Frontal cortex (tissue), 4 donors: ENCODE measurements around the gene EQTN. TPM values are rescaled to one million over a fixed set of nuclear protein-coding genes. Genes with fewer than 3 reads are reported as not detected.
A peak's percentile ranks its signal among the peaks of the same experiment; 100 is the strongest.
"Not testable (repeated sequence)": the region's sequence is repeated elsewhere in the genome, so short reads cannot be mapped to it uniquely, and the experiment has no call there.

Experiments used
- DNase-seq, 2 donors: peaks; one replicate each; pipeline ENCODE4 v3.0.0; 2012; ENCODE audit warnings: low spot score in 2 of 2
- FAIRE-seq: peaks from 2 replicates; lab custom pipeline; 2012; peaks lifted over from hg19 to GRCh38; lab: Jason Lieb, UNC
- total RNA-seq: library from RNA; depleted of rRNA; stranded (reverse); fragments of >200 nt; gene quantifications from one replicate; pipeline ENCODE4 v1.2.3, GENCODE V29; 2014
- donor health status: control.
- donor health status: control.
- donor health status: control.

EQTN gene
- total RNA-seq, 1 donor from 2014 or later, result 1.6 TPM

DNA sequence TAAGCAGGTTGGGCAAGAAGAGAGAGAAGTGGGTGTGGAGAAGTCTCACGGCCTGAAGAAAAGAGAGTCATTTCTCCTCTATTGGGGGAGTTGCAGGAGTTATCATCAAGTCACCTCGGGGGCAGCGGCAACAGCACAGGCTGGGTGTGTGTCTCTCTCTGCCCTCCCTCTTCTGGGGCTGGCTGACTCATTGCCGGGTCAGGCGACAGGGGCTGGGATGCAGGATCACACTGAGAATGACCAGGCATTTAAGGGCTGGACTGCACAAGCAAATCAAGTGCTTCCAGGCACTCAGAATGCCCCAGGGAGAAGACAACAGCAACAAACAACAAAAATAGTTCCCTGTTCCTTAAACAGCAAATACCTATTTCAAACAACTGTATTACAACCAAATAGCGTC is 6.3 kb upstream of the EQTN start:
- DNase-seq (peak in 1 of 2 donors; percentile 10), FAIRE-seq (no peak)

DNA sequence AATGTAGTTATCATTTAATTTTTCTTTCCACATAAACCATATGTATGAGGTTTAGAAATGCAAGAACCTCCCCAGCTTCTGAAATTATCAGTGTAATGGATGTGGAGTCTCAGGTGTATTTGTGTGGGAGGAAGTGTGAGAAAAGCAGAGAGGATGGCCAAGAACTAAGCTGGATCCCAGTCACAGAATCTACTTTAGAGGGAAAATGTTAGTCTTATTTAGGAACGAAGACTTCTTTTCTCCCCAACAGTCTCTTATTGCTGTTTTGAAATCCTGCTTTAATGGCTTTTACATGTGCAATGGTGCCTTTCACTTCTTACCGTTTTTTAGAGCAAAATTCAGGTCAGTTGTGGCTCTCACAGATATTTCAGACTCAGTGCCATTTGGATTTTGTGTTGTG is 3.0 kb downstream of the EQTN start:
- FAIRE-seq (no peak), DNase-seq (no peak)

DNA sequence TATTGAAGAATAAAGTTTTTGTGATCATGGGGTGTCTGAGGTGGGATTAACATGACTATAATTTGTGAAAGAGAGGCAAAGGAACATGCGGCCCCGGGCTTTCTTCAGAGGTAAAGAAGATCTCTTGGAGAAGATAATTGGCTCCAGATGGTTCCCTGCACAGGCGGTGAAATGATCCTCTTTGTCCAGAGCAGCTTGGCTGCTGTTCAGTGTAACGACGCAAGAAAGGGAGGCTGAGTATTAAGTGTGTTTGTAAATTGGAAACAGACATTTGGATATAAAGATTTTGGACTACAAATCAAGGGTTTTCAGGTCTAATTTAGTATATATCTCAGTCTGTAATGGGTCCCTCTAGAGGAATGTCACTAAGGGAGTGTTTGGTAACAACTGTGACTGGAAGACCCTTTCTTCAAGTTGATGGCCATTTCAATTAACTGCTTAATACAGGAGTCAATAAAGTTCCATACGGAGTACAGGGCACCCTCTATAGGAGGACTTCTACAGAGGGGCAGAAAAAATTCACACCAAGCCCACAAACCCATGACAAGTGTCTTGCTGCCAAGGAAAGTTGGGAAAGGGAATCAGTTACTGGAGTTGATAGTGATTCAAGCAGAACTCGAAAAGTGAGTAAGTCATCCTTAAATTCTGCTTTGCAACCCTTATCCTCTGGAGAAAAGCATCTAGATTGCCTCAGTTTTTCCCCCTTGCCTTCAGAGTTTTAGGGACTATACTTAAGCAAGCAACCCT is 4.1 kb downstream of the EQTN start:
- no peak for FAIRE-seq
- no peak for DNase-seq

DNA sequence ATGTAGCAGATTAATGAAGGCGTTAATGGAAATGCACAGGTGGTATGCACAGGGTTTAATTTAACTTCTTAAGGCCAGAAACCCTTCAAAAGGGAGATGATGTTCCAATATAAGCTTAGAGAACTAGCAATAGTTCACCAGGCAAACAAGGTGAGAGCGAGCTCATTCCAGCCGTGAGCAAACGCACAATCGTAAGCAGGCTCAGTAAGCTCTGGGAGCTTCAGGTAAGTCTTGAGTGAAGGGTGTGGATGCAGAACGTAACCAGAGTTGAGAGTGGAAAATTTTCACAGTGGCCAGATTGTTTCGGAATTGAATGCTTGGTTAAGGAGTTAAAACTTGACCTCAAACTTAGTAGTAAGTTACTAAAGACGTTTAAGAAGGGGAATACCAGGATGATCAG is 5.7 kb downstream of the EQTN start:
- FAIRE-seq, result no peak
- DNase-seq, result no peak

DNA sequence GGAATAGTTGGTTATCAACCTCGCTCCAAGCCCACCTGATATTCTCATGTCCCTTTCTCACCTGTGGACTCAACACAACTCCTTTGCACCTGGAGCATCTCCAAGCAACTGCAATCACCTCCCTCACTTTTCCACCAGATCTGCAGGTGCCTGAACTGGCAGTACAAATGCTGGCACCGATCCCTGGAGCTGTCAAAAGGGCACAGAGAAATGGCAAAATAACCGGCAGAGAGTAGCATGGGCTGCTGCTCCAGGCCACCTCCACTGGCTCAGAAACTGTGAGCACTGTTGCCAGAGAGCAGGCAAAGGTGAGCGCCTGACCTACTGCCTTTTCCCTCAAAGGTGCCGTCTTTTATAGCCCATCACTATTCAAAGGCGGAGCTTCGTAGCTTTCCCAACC is 14.7 kb downstream of the EQTN start:
- DNase-seq (no peak), FAIRE-seq (no peak)

DNA sequence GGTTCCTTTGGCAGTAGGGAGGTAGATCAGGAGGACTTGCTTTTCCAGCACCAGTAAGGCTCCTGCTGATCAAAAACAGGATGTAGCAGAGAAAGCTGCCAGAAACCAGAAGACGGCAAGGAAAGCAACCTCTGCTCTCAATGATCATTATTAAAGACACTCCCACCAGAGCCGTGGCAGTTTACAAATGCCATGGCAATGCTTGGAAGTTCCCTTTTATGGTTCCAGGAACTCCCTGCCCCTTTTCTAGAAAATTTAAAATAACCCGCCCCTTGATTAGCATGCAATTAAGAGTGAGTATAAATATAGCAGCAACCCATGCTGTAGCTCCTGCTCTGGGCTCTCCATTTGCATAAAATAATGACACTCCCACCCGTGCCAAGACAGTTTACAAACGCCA is 16.1 kb downstream of the EQTN start:
- FAIRE-seq (no peak), DNase-seq (no peak)

DNA sequence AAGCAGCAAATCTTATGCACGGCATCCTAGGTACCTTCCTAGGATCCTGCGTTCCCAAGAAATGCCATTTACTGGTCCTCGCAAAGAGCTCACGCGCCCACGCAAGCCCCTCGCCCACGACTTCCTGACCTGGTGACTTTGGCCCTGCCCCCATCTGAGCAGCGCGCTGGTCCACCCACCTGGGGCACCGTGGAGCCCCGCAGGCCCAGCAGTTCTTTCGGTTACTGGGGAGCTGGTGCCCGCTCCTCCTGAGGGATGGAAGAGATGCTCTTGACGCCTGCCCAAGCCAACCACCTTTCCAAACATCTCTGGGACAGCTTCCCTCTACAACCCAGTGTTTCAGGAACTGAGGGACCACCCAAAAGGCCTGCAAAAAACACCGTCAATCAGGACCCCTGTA is 16.7 kb downstream of the EQTN start:
- no peak for FAIRE-seq
- DNase-seq, result no peak

DNA sequence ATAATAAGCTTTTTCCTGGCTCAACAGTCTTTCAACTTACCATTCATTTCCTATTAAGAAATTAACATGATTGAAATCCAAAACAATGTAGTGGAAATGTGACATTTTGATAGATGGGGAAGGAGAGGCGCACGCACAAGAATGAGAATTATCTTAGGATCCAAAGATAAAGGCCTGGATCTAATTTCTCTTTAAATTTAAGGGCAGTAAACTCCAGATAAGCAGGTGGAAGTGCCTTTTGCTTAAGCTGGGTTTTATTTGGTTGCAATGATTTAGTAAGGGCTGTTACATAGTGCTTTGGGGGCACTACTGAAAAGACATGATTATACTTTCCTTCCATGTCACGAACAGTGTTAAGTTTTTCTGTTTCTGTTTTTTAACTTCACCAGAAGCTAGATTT is 17.3 kb downstream of the EQTN start:
- DNase-seq, result no peak

DNA sequence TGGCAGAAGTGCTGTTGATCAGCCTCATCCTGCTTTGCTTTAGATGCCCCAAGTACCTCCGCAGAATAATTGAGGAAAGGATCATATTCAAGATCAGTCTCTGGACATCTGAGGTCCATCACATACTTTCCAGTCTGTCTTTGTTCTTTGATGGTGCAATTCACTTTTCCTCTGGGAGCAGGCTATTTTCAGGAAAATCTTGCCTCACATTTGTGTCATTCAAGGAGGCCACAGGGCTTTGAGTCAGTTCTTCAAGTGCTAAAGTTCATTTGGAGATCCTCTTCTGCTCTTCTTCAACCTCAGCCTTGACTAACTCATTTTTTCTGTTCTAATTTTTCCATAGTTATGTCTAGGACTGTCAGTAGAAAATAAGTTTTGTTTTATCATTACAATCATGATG is 18.6 kb downstream of the EQTN start:
- DNase-seq (no peak), FAIRE-seq (no peak)

More for the DNA sequence above, 17.3 kb downstream of the EQTN start:
- FAIRE-seq, result no peak

DNA sequence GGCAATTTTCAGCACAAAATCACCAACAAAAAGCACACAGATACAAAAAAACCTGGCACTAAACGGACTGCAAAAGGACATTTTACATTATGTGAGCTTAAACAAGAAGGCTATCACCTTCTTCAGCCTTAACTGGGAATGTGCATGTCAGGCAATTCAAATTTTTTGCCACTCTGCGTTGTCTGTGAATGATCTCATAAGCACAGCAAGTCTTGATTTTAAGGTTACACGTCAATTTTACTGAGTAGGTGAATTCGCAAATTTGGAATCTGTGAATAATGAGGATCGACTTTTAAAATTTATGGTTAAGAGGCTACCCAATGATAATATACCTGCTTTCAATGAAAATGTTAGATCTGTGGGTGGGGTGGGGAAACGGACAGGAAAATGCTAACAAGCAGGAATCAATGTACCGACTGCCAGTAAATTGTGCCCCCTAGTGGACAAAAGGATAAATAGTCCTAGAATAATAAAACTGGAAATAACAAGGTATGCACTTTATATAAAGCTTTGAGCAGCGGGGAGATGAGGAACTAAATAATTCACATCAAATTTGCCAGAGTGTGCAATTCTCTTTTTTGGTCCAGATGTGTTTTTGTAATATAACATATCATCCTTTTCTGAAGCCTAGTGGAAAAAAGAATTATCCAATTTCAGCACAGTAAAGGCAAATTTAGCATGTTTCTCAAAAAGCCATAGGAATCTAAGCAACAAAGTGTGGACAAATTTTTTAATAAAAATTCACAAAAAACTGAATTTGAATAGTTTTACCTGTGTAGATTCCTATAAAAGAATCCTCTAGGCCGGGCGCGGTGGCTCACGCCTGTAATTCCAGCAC is 20.5 kb downstream of the EQTN start:
- DNase-seq (peak; percentile 19 to 36), FAIRE-seq (peak; percentile 8)

DNA sequence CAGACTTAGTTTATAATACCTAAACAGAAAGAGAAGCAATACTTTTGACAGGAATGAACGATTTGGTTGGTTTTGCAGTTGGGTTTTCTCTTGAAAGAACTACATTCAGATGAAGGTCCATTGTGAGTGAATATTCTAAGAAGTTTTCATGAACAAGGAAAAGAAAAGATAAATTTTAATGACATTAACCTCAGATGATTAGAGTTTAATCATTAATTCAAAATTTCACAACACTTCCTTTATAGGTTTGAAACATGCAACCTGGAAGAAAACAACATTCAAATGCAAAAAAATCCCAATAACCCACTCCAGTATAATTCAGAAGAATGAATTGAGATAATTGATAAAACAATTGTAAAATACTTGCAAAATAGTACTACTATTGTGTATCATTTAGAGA is 23.8 kb downstream of the EQTN start:
- FAIRE-seq, result no peak

DNA sequence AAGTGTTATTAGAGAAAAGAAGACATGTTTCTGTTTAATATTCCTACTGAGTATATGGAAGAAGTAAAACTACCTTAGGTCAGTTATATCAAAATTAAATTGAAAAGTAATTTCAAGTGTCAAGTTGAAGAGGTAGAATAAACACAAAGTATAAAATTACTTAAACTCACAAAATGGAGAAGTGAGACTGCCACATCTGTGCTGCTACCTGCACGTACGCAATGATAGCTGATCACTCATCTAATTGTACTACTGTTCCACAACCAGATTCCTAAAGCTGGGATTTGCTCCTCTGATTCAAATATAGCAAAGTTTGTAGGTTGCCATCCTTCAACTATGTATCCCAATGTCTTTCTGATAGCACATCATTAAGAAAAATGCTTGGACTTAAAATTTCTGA is 24.8 kb downstream of the EQTN start:
- DNase-seq, result no peak
- no peak for FAIRE-seq

More for the DNA sequence above, 23.8 kb downstream of the EQTN start:
- DNase-seq, result no peak

DNA sequence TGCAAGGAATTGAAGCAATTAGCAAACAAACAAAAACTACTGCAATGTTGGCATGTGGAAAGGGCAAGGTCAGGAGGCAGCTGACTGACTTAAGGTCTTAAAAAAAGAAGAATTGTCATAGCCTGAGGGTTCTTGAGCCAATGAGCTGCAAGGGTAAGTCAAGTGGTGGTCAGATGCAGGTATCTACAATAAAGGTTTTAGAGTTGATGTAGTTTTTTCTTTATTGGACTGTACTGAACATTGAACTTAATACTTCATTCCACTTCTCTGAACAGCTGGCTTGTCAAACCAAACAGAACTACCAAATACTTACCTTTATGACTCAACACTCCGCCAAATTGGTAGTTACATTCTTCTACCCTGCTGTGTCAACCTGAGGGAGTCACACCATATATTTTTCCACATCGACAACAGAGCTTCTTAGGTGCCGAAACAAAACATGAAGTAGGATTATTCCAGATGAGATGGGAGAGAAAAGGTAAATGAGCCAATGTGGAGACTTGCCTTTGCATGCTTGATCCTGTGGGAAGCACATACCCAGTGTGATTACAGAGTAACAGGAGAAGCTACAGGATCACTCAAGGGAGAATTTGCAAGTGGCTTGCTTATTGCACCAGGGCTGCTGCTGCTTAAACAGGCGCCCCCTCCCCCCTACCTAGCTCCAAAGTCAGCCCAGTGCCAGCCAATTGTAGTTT is 35.3 kb downstream of the EQTN start:
- FAIRE-seq, result no peak
- DNase-seq, result no peak

DNA sequence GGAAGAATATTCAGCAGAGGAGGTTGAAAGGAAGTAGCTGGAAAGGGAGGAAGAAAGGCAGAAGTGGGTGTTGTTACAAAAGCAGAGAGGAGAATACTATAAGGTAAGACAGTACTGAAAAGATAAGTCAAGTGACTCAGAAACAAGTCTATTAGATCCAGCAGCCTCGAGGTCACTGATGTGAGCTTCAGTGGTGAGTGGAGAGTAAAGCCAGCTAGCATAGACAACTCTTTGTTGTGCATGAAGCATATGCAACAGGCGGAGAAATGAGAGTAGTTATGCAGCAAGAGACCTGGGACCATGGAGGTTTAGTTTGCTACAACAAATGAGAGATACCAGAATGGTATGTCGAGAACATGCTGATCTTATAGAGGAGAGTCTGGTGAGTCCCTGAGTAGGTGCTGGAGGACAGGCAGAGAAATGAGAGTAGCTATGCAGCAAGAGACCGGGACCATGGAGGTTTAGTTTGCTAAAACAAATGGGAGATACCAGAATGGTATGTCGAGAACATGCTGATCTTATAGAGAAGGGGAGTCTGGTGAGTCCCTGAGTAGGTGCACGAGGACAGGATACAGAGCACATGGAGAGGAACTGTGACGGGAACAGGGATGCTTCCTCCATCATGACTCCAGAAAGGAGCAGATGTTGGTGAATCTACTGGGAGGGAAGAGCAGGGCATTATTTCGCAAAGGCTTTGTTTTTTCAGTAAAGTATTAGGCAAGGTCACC is 36.0 kb downstream of the EQTN start:
- FAIRE-seq (no peak), DNase-seq (no peak)

DNA sequence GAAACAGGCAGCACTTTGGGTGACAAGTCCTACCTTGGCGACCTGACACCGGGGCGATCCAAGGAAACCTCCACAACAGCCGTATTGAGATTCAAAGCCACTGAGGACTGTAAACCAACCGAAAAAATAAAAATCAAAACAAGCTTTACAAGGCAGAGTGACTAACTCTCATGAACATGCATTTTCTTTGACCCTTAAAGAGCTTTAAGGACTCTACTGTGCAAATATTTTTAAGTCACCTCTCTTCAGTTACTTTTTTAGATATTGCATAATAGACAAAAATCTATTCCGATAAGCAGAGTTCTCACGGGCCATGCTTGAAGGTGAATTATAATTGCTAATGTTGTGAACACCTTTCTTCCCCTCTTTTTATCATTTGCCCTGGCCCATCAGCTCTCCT is 38.3 kb downstream of the EQTN start:
- DNase-seq, result no peak
- FAIRE-seq, result no peak

DNA sequence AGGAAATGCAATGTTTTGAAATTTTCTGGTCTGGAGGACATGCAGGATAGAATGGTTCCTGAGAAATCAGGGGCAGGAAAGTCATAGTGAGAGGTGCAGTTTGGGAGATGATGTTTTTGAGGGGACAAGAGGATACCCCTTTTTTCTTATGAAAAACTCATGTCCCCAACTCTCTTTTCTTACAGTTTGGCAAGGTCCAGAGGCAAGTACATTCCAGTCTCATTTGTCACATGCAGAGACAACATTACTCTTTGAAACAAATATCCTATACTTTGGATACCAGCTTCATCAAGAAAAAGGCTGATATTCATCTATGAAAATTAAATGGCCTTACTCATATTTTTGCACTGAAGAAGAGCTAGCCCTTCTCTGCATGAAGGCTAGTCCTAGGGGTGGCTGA is 48.2 kb downstream of the EQTN start:
- DNase-seq, result no peak
- FAIRE-seq, result no peak

DNA sequence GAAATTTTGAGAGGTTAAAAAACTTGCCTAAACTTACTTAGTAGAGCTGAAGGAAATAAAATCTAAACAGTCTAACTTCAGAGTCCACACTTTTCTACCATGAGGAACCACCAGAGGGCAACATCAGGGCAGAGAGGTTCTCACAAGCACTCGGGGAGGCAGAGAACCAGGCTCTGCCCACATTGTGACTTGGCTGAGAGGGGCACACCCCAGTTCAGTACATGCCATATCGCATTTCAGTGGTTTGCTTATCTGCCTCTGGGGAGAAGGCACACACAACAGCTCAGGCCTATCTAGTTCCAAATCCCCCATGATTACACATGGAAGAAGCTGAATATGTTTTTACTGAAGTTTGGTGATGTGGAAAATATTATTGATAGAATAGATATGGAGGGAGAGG is 49.2 kb downstream of the EQTN start:
- FAIRE-seq (no peak), DNase-seq (peak in 1 of 2 donors; percentile 5)

DNA sequence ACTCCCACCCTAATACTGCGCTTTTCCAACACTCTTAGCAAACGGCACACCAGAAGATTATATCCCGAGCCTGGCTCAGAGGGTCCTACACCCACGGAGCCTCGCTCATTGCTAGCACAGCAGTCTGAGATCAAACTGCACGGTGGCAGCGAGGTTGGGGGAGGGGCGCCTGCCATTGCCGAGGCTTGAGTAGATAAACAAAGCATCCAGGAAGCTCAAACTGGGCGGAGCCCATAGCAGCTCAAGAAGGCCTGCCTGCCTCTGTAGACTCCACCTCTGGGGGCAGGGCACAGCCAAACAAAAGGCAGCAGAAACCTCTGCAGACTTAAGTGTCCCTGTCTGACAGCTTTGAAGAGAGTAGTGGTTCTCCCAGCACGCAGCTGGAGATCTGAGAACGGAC is 57.3 kb downstream of the EQTN start:
- not testable (repeated sequence) for DNase-seq, FAIRE-seq
